GM23338 (cell line): ENCODE results near the gene TMEM131L. TPM values are rescaled to one million over a fixed set of nuclear protein-coding genes. Genes with fewer than 3 reads are reported as not detected.

Experiments
- ATAC-seq: fragments of 200-7000 bp; cut with Tn5 transposase; 3 replicates; pipeline ENCODE4 v1.9.1; 2020
- DNase-seq: peaks from one replicate; pipeline ENCODE4 v3.0.0-alpha.2; 2015; ENCODE audit warnings: low spot score
- H2AFZ ChIP-seq: fragments of 200-600 bp; sonication (generic); 2 replicates; pipeline ENCODE4 v1.8.0; 2016; ENCODE audit warnings: antibody characterized with exemption, mild to moderate bottlenecking, moderate library complexity
- H3F3A ChIP-seq: fragments of 200-600 bp; sonication (generic); replicated peaks from 2 replicates; pipeline ENCODE4 v1.8.0; 2017; ENCODE audit warnings: antibody characterized with exemption, mixed run types, low read depth
- H3K27ac ChIP-seq: fragments of 200-600 bp; sonication (generic); 2 replicates; pipeline ENCODE4 v1.6.1; 2016; ENCODE audit warnings: low read depth
- H3K27me3 ChIP-seq: fragments of 200-600 bp; sonication (generic); 2 replicates; pipeline ENCODE4 v1.8.0; 2016; ENCODE audit warnings: mild to moderate bottlenecking, mixed run types, moderate library complexity; ENCODE audit not compliant: insufficient read depth
- H3K36me3 ChIP-seq: fragments of 200-600 bp; sonication (generic); 2 replicates; pipeline ENCODE4 v1.8.0; 2016; ENCODE audit warnings: mild to moderate bottlenecking; ENCODE audit not compliant: insufficient read depth
- H3K4me1 ChIP-seq: fragments of 200-600 bp; sonication (generic); 2 replicates; pipeline ENCODE4 v1.8.0; 2016; ENCODE audit warnings: mild to moderate bottlenecking, moderate library complexity; ENCODE audit not compliant: insufficient read depth
- H3K4me2 ChIP-seq: fragments of 200-600 bp; sonication (generic); 2 replicates; pipeline ENCODE4 v1.7.1; 2017; ENCODE audit warnings: mixed run types
- H3K4me3 ChIP-seq: fragments of 200-600 bp; sonication (generic); 2 replicates; pipeline ENCODE4 v1.6.1; 2016; ENCODE audit warnings: mixed run types
- H3K79me2 ChIP-seq: fragments of 200-600 bp; sonication (generic); replicated peaks from 2 replicates; pipeline ENCODE4 v1.8.0; 2017; ENCODE audit warnings: mild to moderate bottlenecking; ENCODE audit not compliant: insufficient read depth
- H3K9me2 ChIP-seq: fragments of 200-600 bp; sonication (generic); 2 replicates; pipeline ENCODE4 v1.8.0; 2017; ENCODE audit not compliant: insufficient read depth
- H4K20me1 ChIP-seq: fragments of 200-600 bp; sonication (generic); replicated peaks from 2 replicates; pipeline ENCODE4 v1.8.0; 2017; ENCODE audit warnings: mild to moderate bottlenecking; ENCODE audit not compliant: insufficient read depth
- H3K27ac Mint-ChIP-seq: 2 replicates; pipeline ENCODE4 v1.8.0; 2020; ENCODE audit warnings: inconsistent platforms, mild to moderate bottlenecking, moderate library complexity, mixed read lengths
- H3K27me3 Mint-ChIP-seq: 3 replicates; pipeline ENCODE4 v1.8.0; 2022; ENCODE audit warnings: low read depth, mild to moderate bottlenecking, moderate library complexity, mixed read lengths, inconsistent platforms; ENCODE audit not compliant: insufficient read depth, poor library complexity
- H3K36me3 Mint-ChIP-seq: 3 replicates; pipeline ENCODE4 v1.8.0; 2021; ENCODE audit warnings: low read depth, mild to moderate bottlenecking, inconsistent platforms, moderate library complexity, mixed read lengths
- H3K4me1 Mint-ChIP-seq: 3 replicates; pipeline ENCODE4 v1.8.0; 2020; ENCODE audit warnings: mild to moderate bottlenecking, inconsistent platforms, mixed read lengths
- H3K4me3 Mint-ChIP-seq: 3 replicates; pipeline ENCODE4 v1.8.0; 2021; ENCODE audit warnings: moderate library complexity, mild to moderate bottlenecking, inconsistent platforms, mixed read lengths
- H3K9me3 Mint-ChIP-seq: 3 replicates; pipeline ENCODE4 v1.8.0; 2020; ENCODE audit warnings: moderate library complexity, mild to moderate bottlenecking, inconsistent platforms, mixed read lengths
- CREB1 ChIP-seq: fragments of 250-450 bp; sonication (Bioruptor Pico); IDR thresholded peaks from 2 replicates; pipeline ENCODE4 v1.5.0; 2020; ENCODE audit warnings: low read depth, mild to moderate bottlenecking, moderate library complexity
- CTCF ChIP-seq, 2 experiments: fragments of 200-600 bp in 1 of 2; sonication (generic) in 1 of 2; conservative IDR thresholded peaks; 2 replicates each; pipeline versions ENCODE4 v1.5.1 to v1.6.1; 2016 to 2017; ENCODE audit warnings: antibody characterized with exemption in 2 of 2, low read depth in 2 of 2, mild to moderate bottlenecking in 2 of 2, moderate library complexity in 1 of 2
- ETS1 ChIP-seq: IDR thresholded peaks from 2 replicates; pipeline ENCODE4 v1.6.1; 2016; ENCODE audit warnings: antibody characterized with exemption
- EZH2 ChIP-seq: fragments of 200-600 bp; sonication (generic); IDR thresholded peaks from one replicate; pipeline ENCODE4 v1.8.0; 2017; ENCODE audit warnings: antibody characterized with exemption, mild to moderate bottlenecking, low read depth; ENCODE audit not compliant: unreplicated experiment
- EZH2phosphoT487 ChIP-seq: fragments of 200-600 bp; sonication (generic); IDR thresholded peaks from one replicate; pipeline ENCODE4 v1.8.1; 2018; ENCODE audit warnings: antibody characterized with exemption; ENCODE audit not compliant: unreplicated experiment
- JUNB ChIP-seq: IDR thresholded peaks from one replicate; pipeline ENCODE4 v1.6.1; 2016; ENCODE audit warnings: antibody characterized with exemption; ENCODE audit not compliant: unreplicated experiment
- NANOG ChIP-seq: IDR thresholded peaks from 2 replicates; pipeline ENCODE4 v1.6.1; 2016; ENCODE audit warnings: antibody characterized with exemption, borderline replicate concordance
- POLR2AphosphoS5 ChIP-seq: IDR thresholded peaks from 2 replicates; pipeline ENCODE4 v1.6.1; 2016; ENCODE audit warnings: antibody characterized with exemption, low read depth
- STAT1 ChIP-seq: IDR thresholded peaks from one replicate; pipeline ENCODE4 v1.6.1; 2016; ENCODE audit warnings: antibody characterized with exemption; ENCODE audit not compliant: unreplicated experiment
- ZNF114 ChIP-seq: fragments of 250-450 bp; sonication (Bioruptor Pico); IDR thresholded peaks from 2 replicates; pipeline ENCODE4 v1.5.0; 2020; ENCODE audit warnings: mild to moderate bottlenecking, moderate library complexity
- ZNF331 ChIP-seq: fragments of 250-450 bp; sonication (Bioruptor Pico); IDR thresholded peaks from 2 replicates; pipeline ENCODE4 v1.5.0; 2020; ENCODE audit warnings: low read depth, mild to moderate bottlenecking, moderate library complexity
- polyA plus RNA-seq: library from polyadenylated mRNA; unstranded; fragments of >200 nt; fragmentation: Nextera tagmentation; extraction: Ambion mirVana; gene quantifications from 2 replicates; pipeline ENCODE4 v1.2.1, GENCODE V29; 2016
- total RNA-seq: library from RNA; depleted of rRNA; stranded (reverse); fragments of >200 nt; shearing (Covaris generic); gene quantifications from 2 replicates; pipeline ENCODE4 v1.2.3, GENCODE V29; 2014
- TF ChIP-seq, protein P1 (sequence below): IDR thresholded peaks from one replicate; pipeline ENCODE4 v1.6.1; 2018; ENCODE audit warnings: antibody characterized with exemption; ENCODE audit not compliant: unreplicated experiment
- TF ChIP-seq, protein P2 (sequence below): fragments of 250-450 bp; sonication (Bioruptor Pico); IDR thresholded peaks from 2 replicates; pipeline ENCODE4 v1.5.0; 2020; ENCODE audit warnings: mild to moderate bottlenecking, moderate library complexity

The TMEM131L gene
- total and polyA plus RNA-seq, 2 experiments from 2014 or later = 11.1 to 32.2 TPM

DNA sequence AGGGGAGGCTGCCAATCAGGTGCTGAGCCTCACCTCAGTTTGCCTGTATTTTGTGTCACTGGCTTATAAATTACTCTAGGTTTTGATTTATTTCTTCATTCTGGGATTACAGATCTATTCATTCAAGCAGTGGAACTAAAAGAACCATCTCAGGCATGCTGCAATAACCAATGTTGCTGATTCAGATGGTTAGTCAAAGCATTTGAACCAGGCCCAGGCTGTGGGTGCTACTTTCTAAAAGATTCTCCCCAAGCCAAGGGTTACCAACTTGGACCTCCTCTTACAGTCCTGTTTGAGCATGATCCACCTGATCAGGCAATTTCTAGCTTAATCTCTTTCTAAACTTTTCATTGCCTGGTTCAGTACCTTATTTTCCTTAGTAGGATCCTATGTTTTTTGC is 67.2 kb downstream of the TMEM131L start:
- H3K79me2 ChIP-seq = peaks cover 53% of the 10 kb centered on the region
- H3K9me2 ChIP-seq = peaks cover 5% of the 10 kb centered on the region; the same call in 1 of the 2 replicates
- H3F3A ChIP-seq = 0 out of 2 replicates have a peak, but pooled peaks cover 4% of the 10 kb centered on the region
- no peak overlapping the region for H3K27ac Mint-ChIP-seq
- H3K27me3 Mint-ChIP-seq = peaks cover 8% of the 10 kb centered on the region
- H3K4me3 ChIP-seq = no peak overlapping the region
- H3K4me2 ChIP-seq = no peak overlapping the region
- no peak overlapping the region for H2AFZ ChIP-seq
- H3K27me3 ChIP-seq = no peaks in the 10 kb centered on the region
- H3K4me1 Mint-ChIP-seq = peaks cover 54% of the 10 kb centered on the region
- no peaks in the 10 kb centered on the region for H3K36me3 ChIP-seq
- no peaks in the 10 kb centered on the region for H3K9me3 Mint-ChIP-seq
- H4K20me1 ChIP-seq = peaks cover 3% of the 10 kb centered on the region; the same call in 1 of the 2 replicates
- H3K4me1 ChIP-seq = peaks cover 63% of the 10 kb centered on the region
- TF ChIP-seq ETS1 (no peak), CTCF (conservative IDR thresholded peaks at IDR 0.05; ENCODE audit: low read depth in 2 of 2) (no peak), JUNB (no peak), CREB1 (CRISPR knock-in tag) (no peak), STAT1 (no peak), ZNF114 (no peak), EZH2 (no peak), NANOG (no peak), ZNF331 (CRISPR knock-in tag) (no peak), POLR2AphosphoS5 (no peak), EZH2phosphoT487 (no peak)
- TF ChIP-seq, protein P1, sequence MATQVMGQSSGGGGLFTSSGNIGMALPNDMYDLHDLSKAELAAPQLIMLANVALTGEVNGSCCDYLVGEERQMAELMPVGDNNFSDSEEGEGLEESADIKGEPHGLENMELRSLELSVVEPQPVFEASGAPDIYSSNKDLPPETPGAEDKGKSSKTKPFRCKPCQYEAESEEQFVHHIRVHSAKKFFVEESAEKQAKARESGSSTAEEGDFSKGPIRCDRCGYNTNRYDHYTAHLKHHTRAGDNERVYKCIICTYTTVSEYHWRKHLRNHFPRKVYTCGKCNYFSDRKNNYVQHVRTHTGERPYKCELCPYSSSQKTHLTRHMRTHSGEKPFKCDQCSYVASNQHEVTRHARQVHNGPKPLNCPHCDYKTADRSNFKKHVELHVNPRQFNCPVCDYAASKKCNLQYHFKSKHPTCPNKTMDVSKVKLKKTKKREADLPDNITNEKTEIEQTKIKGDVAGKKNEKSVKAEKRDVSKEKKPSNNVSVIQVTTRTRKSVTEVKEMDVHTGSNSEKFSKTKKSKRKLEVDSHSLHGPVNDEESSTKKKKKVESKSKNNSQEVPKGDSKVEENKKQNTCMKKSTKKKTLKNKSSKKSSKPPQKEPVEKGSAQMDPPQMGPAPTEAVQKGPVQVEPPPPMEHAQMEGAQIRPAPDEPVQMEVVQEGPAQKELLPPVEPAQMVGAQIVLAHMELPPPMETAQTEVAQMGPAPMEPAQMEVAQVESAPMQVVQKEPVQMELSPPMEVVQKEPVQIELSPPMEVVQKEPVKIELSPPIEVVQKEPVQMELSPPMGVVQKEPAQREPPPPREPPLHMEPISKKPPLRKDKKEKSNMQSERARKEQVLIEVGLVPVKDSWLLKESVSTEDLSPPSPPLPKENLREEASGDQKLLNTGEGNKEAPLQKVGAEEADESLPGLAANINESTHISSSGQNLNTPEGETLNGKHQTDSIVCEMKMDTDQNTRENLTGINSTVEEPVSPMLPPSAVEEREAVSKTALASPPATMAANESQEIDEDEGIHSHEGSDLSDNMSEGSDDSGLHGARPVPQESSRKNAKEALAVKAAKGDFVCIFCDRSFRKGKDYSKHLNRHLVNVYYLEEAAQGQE = no peak
- TF ChIP-seq, protein P2, sequence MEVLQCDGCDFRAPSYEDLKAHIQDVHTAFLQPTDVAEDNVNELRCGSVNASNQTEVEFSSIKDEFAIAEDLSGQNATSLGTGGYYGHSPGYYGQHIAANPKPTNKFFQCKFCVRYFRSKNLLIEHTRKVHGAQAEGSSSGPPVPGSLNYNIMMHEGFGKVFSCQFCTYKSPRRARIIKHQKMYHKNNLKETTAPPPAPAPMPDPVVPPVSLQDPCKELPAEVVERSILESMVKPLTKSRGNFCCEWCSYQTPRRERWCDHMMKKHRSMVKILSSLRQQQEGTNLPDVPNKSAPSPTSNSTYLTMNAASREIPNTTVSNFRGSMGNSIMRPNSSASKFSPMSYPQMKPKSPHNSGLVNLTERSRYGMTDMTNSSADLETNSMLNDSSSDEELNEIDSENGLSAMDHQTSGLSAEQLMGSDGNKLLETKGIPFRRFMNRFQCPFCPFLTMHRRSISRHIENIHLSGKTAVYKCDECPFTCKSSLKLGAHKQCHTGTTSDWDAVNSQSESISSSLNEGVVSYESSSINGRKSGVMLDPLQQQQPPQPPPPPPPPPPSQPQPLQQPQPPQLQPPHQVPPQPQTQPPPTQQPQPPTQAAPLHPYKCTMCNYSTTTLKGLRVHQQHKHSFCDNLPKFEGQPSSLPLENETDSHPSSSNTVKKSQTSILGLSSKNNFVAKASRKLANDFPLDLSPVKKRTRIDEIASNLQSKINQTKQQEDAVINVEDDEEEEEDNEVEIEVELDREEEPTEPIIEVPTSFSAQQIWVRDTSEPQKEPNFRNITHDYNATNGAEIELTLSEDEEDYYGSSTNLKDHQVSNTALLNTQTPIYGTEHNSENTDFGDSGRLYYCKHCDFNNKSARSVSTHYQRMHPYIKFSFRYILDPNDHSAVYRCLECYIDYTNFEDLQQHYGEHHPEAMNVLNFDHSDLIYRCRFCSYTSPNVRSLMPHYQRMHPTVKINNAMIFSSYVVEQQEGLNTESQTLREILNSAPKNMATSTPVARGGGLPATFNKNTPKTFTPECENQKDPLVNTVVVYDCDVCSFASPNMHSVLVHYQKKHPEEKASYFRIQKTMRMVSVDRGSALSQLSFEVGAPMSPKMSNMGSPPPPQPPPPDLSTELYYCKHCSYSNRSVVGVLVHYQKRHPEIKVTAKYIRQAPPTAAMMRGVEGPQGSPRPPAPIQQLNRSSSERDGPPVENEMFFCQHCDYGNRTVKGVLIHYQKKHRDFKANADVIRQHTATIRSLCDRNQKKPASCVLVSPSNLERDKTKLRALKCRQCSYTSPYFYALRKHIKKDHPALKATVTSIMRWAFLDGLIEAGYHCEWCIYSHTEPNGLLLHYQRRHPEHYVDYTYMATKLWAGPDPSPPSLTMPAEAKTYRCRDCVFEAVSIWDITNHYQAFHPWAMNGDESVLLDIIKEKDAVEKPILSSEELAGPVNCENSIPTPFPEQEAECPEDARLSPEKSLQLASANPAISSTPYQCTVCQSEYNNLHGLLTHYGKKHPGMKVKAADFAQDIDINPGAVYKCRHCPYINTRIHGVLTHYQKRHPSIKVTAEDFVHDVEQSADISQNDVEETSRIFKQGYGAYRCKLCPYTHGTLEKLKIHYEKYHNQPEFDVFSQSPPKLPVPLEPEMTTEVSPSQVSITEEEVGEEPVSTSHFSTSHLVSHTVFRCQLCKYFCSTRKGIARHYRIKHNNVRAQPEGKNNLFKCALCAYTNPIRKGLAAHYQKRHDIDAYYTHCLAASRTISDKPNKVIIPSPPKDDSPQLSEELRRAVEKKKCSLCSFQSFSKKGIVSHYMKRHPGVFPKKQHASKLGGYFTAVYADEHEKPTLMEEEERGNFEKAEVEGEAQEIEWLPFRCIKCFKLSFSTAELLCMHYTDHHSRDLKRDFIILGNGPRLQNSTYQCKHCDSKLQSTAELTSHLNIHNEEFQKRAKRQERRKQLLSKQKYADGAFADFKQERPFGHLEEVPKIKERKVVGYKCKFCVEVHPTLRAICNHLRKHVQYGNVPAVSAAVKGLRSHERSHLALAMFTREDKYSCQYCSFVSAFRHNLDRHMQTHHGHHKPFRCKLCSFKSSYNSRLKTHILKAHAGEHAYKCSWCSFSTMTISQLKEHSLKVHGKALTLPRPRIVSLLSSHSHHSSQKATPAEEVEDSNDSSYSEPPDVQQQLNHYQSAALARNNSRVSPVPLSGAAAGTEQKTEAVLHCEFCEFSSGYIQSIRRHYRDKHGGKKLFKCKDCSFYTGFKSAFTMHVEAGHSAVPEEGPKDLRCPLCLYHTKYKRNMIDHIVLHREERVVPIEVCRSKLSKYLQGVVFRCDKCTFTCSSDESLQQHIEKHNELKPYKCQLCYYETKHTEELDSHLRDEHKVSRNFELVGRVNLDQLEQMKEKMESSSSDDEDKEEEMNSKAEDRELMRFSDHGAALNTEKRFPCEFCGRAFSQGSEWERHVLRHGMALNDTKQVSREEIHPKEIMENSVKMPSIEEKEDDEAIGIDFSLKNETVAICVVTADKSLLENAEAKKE (CRISPR knock-in tag) = no peak
- H3K36me3 Mint-ChIP-seq = peaks cover 5% of the 10 kb centered on the region; the same call in 1 of the 3 replicates
- H3K4me3 Mint-ChIP-seq = no peak overlapping the region
- DNase-seq = no peak
- no peak for ATAC-seq
- no peak overlapping the region for H3K27ac ChIP-seq
